ENCODE data around the gene DTX3. TPM values are rescaled to one million over a fixed set of nuclear protein-coding genes. Genes with fewer than 3 reads are reported as not detected.

DTX3 gene, protein sequence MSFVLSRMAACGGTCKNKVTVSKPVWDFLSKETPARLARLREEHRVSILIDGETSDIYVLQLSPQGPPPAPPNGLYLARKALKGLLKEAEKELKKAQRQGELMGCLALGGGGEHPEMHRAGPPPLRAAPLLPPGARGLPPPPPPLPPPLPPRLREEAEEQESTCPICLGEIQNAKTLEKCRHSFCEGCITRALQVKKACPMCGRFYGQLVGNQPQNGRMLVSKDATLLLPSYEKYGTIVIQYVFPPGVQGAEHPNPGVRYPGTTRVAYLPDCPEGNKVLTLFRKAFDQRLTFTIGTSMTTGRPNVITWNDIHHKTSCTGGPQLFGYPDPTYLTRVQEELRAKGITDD
- 65.2 and 67.5 TPM in 2 replicates for total RNA-seq (2021)
- long read RNA-seq, transcript DTX3-201 (7 exons, 2,029 nt) = major isoform, 7 of 33 reads
- long read RNA-seq, partial matches to known transcripts = 5 of 33 reads
- long read RNA-seq, other reads (novel, unspliced or antisense) = 16 of 33 reads

- no peak within 1 kb of the TSS for H3K56ac ChIP-seq (ENCODE audit: insufficient read length, low read depth, low read length)
- H3K79me2 ChIP-seq (ENCODE audit: insufficient read depth, low read length) = no peaks in the 10 kb centered on the region
- peaks cover 31 to 34% of the 10 kb centered on the region in 2 experiments for H3K4me1 Mint-ChIP-seq
- H3K36me3 Mint-ChIP-seq (ENCODE audit: insufficient read depth in 1 of 3, low read depth in 3 of 3) = peaks cover 9 to 57% (median 36%) of the 10 kb centered on the region in 3 experiments
- no peak within 1 kb of the TSS for H3K4ac ChIP-seq (ENCODE audit: low read depth, low read length)
- H3K9me3 ChIP-seq (ENCODE audit: control insufficient read depth, low read depth, low read length) = no peaks in the 10 kb centered on the region
- H3K79me1 ChIP-seq (ENCODE audit: insufficient read depth, low read depth, low read length, poor library complexity, severe bottlenecking) = no peaks in the 10 kb centered on the region
- H3K4me3 Mint-ChIP-seq = peak within 1 kb of the TSS; percentile 90
- no peak within 1 kb of the TSS for H3K27ac ChIP-seq (ENCODE audit: insufficient read length, low read depth, low read length)
- no peak within 1 kb of the TSS for H4K91ac ChIP-seq (ENCODE audit: insufficient read length, low read depth, low read length)
- H3K27ac Mint-ChIP-seq = peak within 1 kb of the TSS; percentile 94 to 98 (median 97)
- peak; percentile 68 for DNase-seq
- peak within 1 kb of the TSS; percentile 89 for H3K4me2 ChIP-seq (ENCODE audit: insufficient read depth, insufficient read length, low read length)
- H2BK5ac ChIP-seq (ENCODE audit: insufficient read length, low read length) = no peak within 1 kb of the TSS
- H4K8ac ChIP-seq (replicated peaks; ENCODE audit: insufficient read length, low read depth, low read length) = no peak within 1 kb of the TSS
- H3K9me3 Mint-ChIP-seq = no peaks in the 10 kb centered on the region; a peak in 1 of 5 replicates
- no peak within 1 kb of the TSS for H3T11ph ChIP-seq (ENCODE audit: low read length)
- no peak within 1 kb of the TSS for H3K23ac ChIP-seq (ENCODE audit: insufficient read length, low read depth, low read length)
- H3K4me1 ChIP-seq (ENCODE audit: insufficient read depth, low read length) = peaks cover 3% of the 10 kb centered on the region
- H3K14ac ChIP-seq (ENCODE audit: insufficient read depth, low read length) = peak within 1 kb of the TSS; percentile 99
- H3K9ac ChIP-seq (ENCODE audit: extremely low read depth, insufficient read length, low read length) = peak within 1 kb of the TSS; percentile 66
- peak within 1 kb of the TSS; percentile 32 for H2BK20ac ChIP-seq (ENCODE audit: low read depth, low read length, poor library complexity, severe bottlenecking)
- peak within 1 kb of the TSS; percentile 94 for H3K18ac ChIP-seq (ENCODE audit: insufficient read length, low read depth, low read length)
- H2BK120ac ChIP-seq (ENCODE audit: low read depth, low read length, poor library complexity, severe bottlenecking) = no peak within 1 kb of the TSS
- TF ChIP-seq, protein P1, sequence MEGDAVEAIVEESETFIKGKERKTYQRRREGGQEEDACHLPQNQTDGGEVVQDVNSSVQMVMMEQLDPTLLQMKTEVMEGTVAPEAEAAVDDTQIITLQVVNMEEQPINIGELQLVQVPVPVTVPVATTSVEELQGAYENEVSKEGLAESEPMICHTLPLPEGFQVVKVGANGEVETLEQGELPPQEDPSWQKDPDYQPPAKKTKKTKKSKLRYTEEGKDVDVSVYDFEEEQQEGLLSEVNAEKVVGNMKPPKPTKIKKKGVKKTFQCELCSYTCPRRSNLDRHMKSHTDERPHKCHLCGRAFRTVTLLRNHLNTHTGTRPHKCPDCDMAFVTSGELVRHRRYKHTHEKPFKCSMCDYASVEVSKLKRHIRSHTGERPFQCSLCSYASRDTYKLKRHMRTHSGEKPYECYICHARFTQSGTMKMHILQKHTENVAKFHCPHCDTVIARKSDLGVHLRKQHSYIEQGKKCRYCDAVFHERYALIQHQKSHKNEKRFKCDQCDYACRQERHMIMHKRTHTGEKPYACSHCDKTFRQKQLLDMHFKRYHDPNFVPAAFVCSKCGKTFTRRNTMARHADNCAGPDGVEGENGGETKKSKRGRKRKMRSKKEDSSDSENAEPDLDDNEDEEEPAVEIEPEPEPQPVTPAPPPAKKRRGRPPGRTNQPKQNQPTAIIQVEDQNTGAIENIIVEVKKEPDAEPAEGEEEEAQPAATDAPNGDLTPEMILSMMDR (conservative IDR thresholded peaks at IDR 0.05) = no peak
- H4K20me1 ChIP-seq (ENCODE audit: control insufficient read depth, insufficient read depth, insufficient read length) = no peaks in the 10 kb centered on the region
- H2AFZ ChIP-seq (ENCODE audit: low read length) = no peak within 1 kb of the TSS
- H2BK15ac ChIP-seq (ENCODE audit: low read depth, low read length) = no peak within 1 kb of the TSS
- no peak within 1 kb of the TSS for H2AK5ac ChIP-seq (ENCODE audit: insufficient read length, low read length)
- H4K5ac ChIP-seq (ENCODE audit: insufficient read length, low read depth, low read length) = peak within 1 kb of the TSS; percentile 63
- no peaks in the 10 kb centered on the region for H3K27me3 Mint-ChIP-seq (ENCODE audit: low read depth)
- peak within 1 kb of the TSS; percentile 30 for H2BK12ac ChIP-seq (ENCODE audit: insufficient read length, low read depth, low read length)
- H3K23me2 ChIP-seq (ENCODE audit: insufficient read length, low read depth, low read length, poor library complexity, severe bottlenecking) = peaks cover 17% of the 10 kb centered on the region
- no CpG with 5 or more reads among the region's 36 CpGs for WGBS (ENCODE audit: extremely low coverage, insufficient read length, low lambda C conversion rate)
- H3K27me3 ChIP-seq (ENCODE audit: insufficient read depth, low read length) = no peaks in the 10 kb centered on the region
Observed at GRCh38 chr12:57604454-57604991, at the start of gene DTX3. DTX3 (plus strand) TSS chr12:57604824; CDS start chr12:57606518, 1,694 bp downstream.
